Neuronal stem cell (in vitro differentiated cells): Measurements from ENCODE around the gene GNG13.

ENCODE experiments used
- DNase-seq: peaks from one replicate; pipeline ENCODE4 v3.0.0-alpha.2; 2013; ENCODE audit warnings: low spot score
- H2AFZ ChIP-seq: one replicate; pipeline ENCODE4 v1.6.1; 2013; ENCODE audit warnings: mild to moderate bottlenecking, low read length, inconsistent platforms
- H2AK5ac ChIP-seq: 2 replicates; pipeline ENCODE4 v1.6.1; 2013; ENCODE audit warnings: low read depth, mild to moderate bottlenecking, inconsistent platforms, low read length, moderate library complexity, mixed read lengths
- H2BK120ac ChIP-seq: 2 replicates; pipeline ENCODE4 v1.6.1; 2013; ENCODE audit warnings: low read depth, mild to moderate bottlenecking, inconsistent platforms, low read length, moderate library complexity, mixed read lengths
- H2BK12ac ChIP-seq: one replicate; pipeline ENCODE4 v1.6.1; 2013; ENCODE audit warnings: low read length, inconsistent platforms
- H2BK15ac ChIP-seq: 2 replicates; pipeline ENCODE4 v1.6.1; 2013; ENCODE audit warnings: mild to moderate bottlenecking, low read length, inconsistent platforms, mixed read lengths
- H2BK5ac ChIP-seq: one replicate; pipeline ENCODE4 v1.6.1; 2013; ENCODE audit warnings: inconsistent platforms, mild to moderate bottlenecking, low read length, moderate library complexity
- H3K14ac ChIP-seq: one replicate; pipeline ENCODE4 v1.6.1; 2013; ENCODE audit warnings: low read length, inconsistent platforms
- H3K18ac ChIP-seq: 2 replicates; pipeline ENCODE4 v1.6.1; 2013; ENCODE audit warnings: low read length, inconsistent platforms
- H3K23ac ChIP-seq: 2 replicates; pipeline ENCODE4 v1.6.1; 2013; ENCODE audit warnings: low read depth, mild to moderate bottlenecking, mixed read lengths, low read length, inconsistent platforms; ENCODE audit not compliant: poor library complexity
- H3K27ac ChIP-seq: replicated peaks from 3 replicates; pipeline ENCODE4 v1.5.1; 2013; ENCODE audit warnings: low read length, inconsistent platforms
- H3K27me3 ChIP-seq, 3 experiments: 2 replicates each; pipeline ENCODE4 v1.6.1; 2013; ENCODE audit warnings: low read length in 3 of 3, mild to moderate bottlenecking in 2 of 3, inconsistent platforms in 1 of 3, low read depth in 1 of 3, mixed read lengths in 1 of 3, moderate library complexity in 1 of 3; ENCODE audit not compliant: control insufficient read depth in 3 of 3, insufficient read depth in 3 of 3
- H3K36me3 ChIP-seq, 2 donors: replicated peaks in 1 of 2; 2 replicates each; pipeline ENCODE4 v1.6.1; 2013; ENCODE audit warnings: low read length in 2 of 2; ENCODE audit not compliant: control insufficient read depth in 2 of 2, insufficient read depth in 2 of 2
- H3K4ac ChIP-seq: 2 replicates; pipeline ENCODE4 v1.6.1; 2013; ENCODE audit warnings: inconsistent platforms, mild to moderate bottlenecking, low read length, moderate library complexity
- H3K4me1 ChIP-seq, 2 donors: 1 replicate in 1 of 2; 2 replicates in 1 of 2; pipeline ENCODE4 v1.6.1; 2013; ENCODE audit warnings: low read length in 2 of 2, low read depth in 1 of 2; ENCODE audit not compliant: control insufficient read depth in 2 of 2, insufficient read depth in 1 of 2
- H3K4me2 ChIP-seq: one replicate; pipeline ENCODE4 v1.6.1; 2013; ENCODE audit warnings: mild to moderate bottlenecking, low read length, inconsistent platforms; ENCODE audit not compliant: insufficient read depth, poor library complexity, severe bottlenecking
- H3K4me3 ChIP-seq, 2 donors: 2 replicates each; pipeline ENCODE4 v1.5.1; 2013; ENCODE audit warnings: low read length in 2 of 2, mild to moderate bottlenecking in 2 of 2, inconsistent platforms in 1 of 2, moderate library complexity in 1 of 2
- H3K79me1 ChIP-seq: one replicate; pipeline ENCODE4 v1.6.1; 2013; ENCODE audit warnings: low read depth, mild to moderate bottlenecking, inconsistent platforms, low read length, moderate library complexity
- H3K9ac ChIP-seq: one replicate; pipeline ENCODE4 v1.6.1; 2013; ENCODE audit warnings: mild to moderate bottlenecking, low read depth, low read length, inconsistent platforms; ENCODE audit not compliant: poor library complexity
- H3K9me3 ChIP-seq, 2 donors: replicated peaks in 1 of 2; 2 replicates each; pipeline versions ENCODE3 to v1.6.1; 2013; ENCODE audit warnings: low read length in 2 of 2, mild to moderate bottlenecking in 2 of 2, inconsistent platforms in 1 of 2, low read depth in 1 of 2, mixed read lengths in 1 of 2, moderate library complexity in 1 of 2; ENCODE audit not compliant: control insufficient read depth in 2 of 2, insufficient read depth in 1 of 2
- H4K8ac ChIP-seq: one replicate; pipeline ENCODE4 v1.6.1; 2013; ENCODE audit warnings: low read depth, mild to moderate bottlenecking, inconsistent platforms, low read length, moderate library complexity
- H4K91ac ChIP-seq: one replicate; pipeline ENCODE4 v1.6.1; 2013; ENCODE audit warnings: low read length, low read depth, mild to moderate bottlenecking, inconsistent platforms; ENCODE audit not compliant: poor library complexity
- WGBS, 2 donors: extraction: QIAGEN DNeasy Blood & Tissue Kit; methylation state at CpG; one replicate each; pipeline ENCODE4 v1.1.7; 2013; ENCODE audit warnings: missing lambda C conversion rate in 2 of 2, mixed read lengths in 1 of 2; ENCODE audit not compliant: insufficient read length in 2 of 2, insufficient replicate concordance in 1 of 2; ENCODE audit errors: extremely low coverage in 2 of 2; 5-methylcytosine and 5-hydroxymethylcytosine counted together

Gene GNG13

DNA sequence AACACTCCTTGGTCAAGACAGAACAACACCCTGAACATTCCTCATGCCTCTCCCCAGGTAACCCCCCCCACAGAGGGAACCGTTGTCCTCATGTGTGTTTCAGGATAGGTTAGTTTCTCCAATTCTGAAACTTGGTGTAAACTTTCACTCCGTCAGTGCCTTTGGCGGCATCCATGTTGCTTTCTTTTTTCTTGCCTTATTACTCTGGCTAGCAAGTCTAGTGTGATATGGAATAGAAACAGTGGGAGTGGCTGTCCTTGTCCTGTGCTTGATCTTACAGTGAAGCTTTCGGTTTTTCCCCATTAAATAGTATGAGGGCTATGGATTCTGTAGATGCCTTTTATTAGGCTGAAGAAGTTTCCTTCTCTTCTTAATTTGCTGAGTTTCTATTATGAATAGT is 35.7 kb upstream of the GNG13 start:
- DNase-seq: no peak
- Histone ChIP-seq H3K27ac (no peak overlapping the region), H4K8ac (no peak overlapping the region), H2BK5ac (no peak overlapping the region), H2AK5ac (no peak overlapping the region), H3K23ac (no peak overlapping the region), H3K9ac (no peak overlapping the region), H3K18ac (no peak overlapping the region), H3K4me3 (no peak overlapping the region), H3K4me2 (no peak overlapping the region), H2BK12ac (no peak overlapping the region), H3K9me3 (peaks cover 11 to 14% of the 10 kb centered on the region in 2 donors), H3K14ac (no peak overlapping the region), H3K27me3 (peaks cover 0 to 2% (median 0%) of the 10 kb centered on the region in 3 experiments), H3K4ac (no peak overlapping the region), H2BK15ac (no peak overlapping the region), H2BK120ac (no peak overlapping the region), H4K91ac (no peak overlapping the region), H3K4me1 (no peaks in the 10 kb centered on the region), H3K36me3 (no peaks in the 10 kb centered on the region), H2AFZ (no peak overlapping the region), H3K79me1 (no peaks in the 10 kb centered on the region)
- no CpG with 5 or more reads among the region's 4 CpGs for WGBS, 2 donors

DNA sequence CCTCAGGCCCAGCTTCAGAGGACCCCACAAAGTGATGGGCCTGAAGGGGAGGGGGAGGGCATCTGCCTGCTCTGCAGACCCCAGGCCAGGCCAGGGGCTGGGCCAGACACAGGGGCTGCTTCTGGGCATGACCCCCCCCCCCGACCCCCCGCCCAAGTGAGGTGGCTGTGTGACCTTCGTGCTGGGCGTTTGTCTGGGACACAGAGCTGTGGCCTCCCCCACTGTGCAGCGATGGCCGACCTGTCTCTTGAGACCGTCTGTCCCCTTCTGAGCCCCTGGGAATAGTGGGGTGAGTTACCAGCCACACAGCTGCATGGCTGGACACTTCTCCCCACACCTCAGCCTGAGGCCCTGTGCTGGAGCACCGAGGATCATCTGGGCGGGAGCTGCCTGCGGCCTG is 34.8 kb upstream of the GNG13 start:
- H4K91ac ChIP-seq: no peak overlapping the region
- no peak overlapping the region for H2BK120ac ChIP-seq
- DNase-seq: no peak
- peaks cover 0 to 3% (median 2%) of the 10 kb centered on the region in 3 experiments for H3K27me3 ChIP-seq
- H2AFZ ChIP-seq: no peak overlapping the region
- peak overlapping the region; percentile 37 for H2AK5ac ChIP-seq
- no peak overlapping the region for H3K9ac ChIP-seq
- peak overlapping the region in 1 of 2 donors; percentile 63 for H3K4me3 ChIP-seq
- WGBS, 2 donors: no CpG with 5 or more reads among the region's 10 CpGs
- no peak overlapping the region for H2BK15ac ChIP-seq
- no peaks in the 10 kb centered on the region for H3K79me1 ChIP-seq
- H3K4me1 ChIP-seq: no peaks in the 10 kb centered on the region
- no peak overlapping the region for H3K23ac ChIP-seq
- H3K9me3 ChIP-seq: peaks cover 11 to 14% of the 10 kb centered on the region in 2 donors
- no peak overlapping the region for H3K27ac ChIP-seq
- no peak overlapping the region for H3K4ac ChIP-seq
- H3K14ac ChIP-seq: no peak overlapping the region
- no peak overlapping the region for H3K18ac ChIP-seq
- H4K8ac ChIP-seq: no peak overlapping the region
- no peak overlapping the region for H3K4me2 ChIP-seq
- H2BK12ac ChIP-seq: no peak overlapping the region
- H2BK5ac ChIP-seq: no peak overlapping the region
- no peaks in the 10 kb centered on the region for H3K36me3 ChIP-seq

DNA sequence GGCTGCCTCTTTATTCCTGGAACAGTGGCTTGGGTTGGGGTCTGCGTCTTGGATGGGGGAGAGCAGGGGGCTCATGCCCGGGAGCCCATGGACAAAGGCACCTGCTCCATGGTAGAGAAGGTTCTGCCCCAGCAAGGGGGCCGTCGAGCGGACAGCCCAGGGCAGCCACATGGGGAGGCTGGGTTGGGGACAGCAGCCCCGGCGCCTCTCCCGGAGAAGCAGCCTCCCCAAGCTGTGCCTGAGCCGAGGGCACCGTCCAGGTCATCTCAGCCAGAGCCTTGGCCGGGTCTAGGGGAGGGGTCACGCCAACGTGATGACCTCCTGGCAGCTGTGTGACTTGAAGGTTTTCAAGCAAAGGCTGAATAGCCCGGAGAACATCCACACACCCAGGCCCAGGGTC is 32.9 kb upstream of the GNG13 start:
- H2BK5ac ChIP-seq: no peak overlapping the region
- H3K23ac ChIP-seq: no peak overlapping the region
- no peak overlapping the region for H4K91ac ChIP-seq
- H3K27ac ChIP-seq: no peak overlapping the region
- H3K4ac ChIP-seq: no peak overlapping the region
- H4K8ac ChIP-seq: no peak overlapping the region
- no peak overlapping the region for H2AK5ac ChIP-seq
- no peak overlapping the region for H2AFZ ChIP-seq
- H3K9me3 ChIP-seq: peaks cover 11 to 12% of the 10 kb centered on the region in 2 donors
- H3K9ac ChIP-seq: no peak overlapping the region
- no peaks in the 10 kb centered on the region for H3K4me1 ChIP-seq
- no peaks in the 10 kb centered on the region for H3K36me3 ChIP-seq
- H2BK120ac ChIP-seq: no peak overlapping the region
- no peak overlapping the region for H3K4me3 ChIP-seq
- H2BK12ac ChIP-seq: no peak overlapping the region
- no peak overlapping the region for H3K14ac ChIP-seq
- no peak overlapping the region for H3K4me2 ChIP-seq
- DNase-seq: no peak
- no CpG with 5 or more reads among the region's 14 CpGs for WGBS, 2 donors
- H2BK15ac ChIP-seq: no peak overlapping the region
- H3K79me1 ChIP-seq: no peaks in the 10 kb centered on the region
- peaks cover 0 to 11% (median 2%) of the 10 kb centered on the region in 3 experiments for H3K27me3 ChIP-seq
- H3K18ac ChIP-seq: no peak overlapping the region

DNA sequence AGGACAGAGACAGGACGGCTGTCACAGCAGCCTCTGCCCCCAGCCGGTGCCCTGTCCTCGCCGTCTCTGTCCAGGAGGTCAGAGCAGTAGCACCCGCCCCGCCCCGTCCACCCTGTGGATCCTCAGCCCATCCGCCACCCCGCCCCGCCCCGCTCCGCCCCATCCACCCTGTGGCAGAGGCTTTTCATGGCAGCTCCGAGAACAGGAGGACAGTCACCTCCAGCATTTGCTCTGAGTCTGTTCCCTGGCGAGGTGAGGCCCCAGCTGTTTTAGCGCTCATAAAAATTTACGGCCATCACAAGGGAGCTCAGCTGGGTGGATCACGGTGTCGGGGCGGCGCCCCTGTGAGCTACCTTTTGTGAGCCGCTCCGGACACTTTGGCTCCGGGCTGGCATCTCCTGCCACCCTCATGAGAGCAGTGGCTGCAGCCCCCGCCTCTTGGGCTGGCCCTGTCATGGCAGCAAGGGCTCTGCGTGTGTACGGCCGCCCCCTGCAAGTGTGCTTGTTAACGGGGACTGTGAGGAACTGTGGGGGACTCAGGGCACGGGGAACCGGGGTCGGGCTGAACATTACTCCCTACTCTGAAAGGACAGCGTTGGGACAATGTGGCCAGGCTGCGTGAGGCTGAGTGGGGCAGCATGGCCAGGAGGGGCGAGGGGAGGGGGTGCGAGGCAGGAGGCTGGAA is 32.3 kb upstream of the GNG13 start:
- Histone ChIP-seq H3K36me3 (no peaks in the 10 kb centered on the region), H3K18ac (peak overlapping the region; percentile 64), H3K4ac (no peak overlapping the region), H2BK12ac (no peak overlapping the region), H2BK120ac (no peak overlapping the region), H3K27ac (no peak overlapping the region), H2AFZ (no peak overlapping the region), H2BK15ac (no peak overlapping the region), H3K4me3 (no peak overlapping the region), H3K4me2 (no peak overlapping the region), H3K14ac (peak overlapping the region; percentile 8), H3K23ac (peak overlapping the region; percentile 65), H2AK5ac (peak overlapping the region; percentile 54), H3K9me3 (peaks cover 11 to 12% of the 10 kb centered on the region in 2 donors), H4K91ac (no peak overlapping the region), H3K9ac (no peak overlapping the region), H3K27me3 (peaks cover 0 to 15% (median 2%) of the 10 kb centered on the region in 3 experiments), H2BK5ac (no peak overlapping the region), H3K4me1 (no peaks in the 10 kb centered on the region), H4K8ac (peak overlapping the region; percentile 43), H3K79me1 (no peaks in the 10 kb centered on the region)
- DNase-seq: no peak
- no CpG with 5 or more reads among the region's 35 CpGs for WGBS, 2 donors
